ENCODE results near the gene WDPCP. TPM values are rescaled to one million over a fixed set of nuclear protein-coding genes. Genes with fewer than 3 reads are reported as not detected.
"Not testable (repeated sequence)": the region's sequence is repeated elsewhere in the genome, so short reads cannot be mapped to it uniquely, and the experiment has no call there.

Gene WDPCP
- total RNA-seq, 1 donor from 2014 or later = 14.1 TPM

DNA sequence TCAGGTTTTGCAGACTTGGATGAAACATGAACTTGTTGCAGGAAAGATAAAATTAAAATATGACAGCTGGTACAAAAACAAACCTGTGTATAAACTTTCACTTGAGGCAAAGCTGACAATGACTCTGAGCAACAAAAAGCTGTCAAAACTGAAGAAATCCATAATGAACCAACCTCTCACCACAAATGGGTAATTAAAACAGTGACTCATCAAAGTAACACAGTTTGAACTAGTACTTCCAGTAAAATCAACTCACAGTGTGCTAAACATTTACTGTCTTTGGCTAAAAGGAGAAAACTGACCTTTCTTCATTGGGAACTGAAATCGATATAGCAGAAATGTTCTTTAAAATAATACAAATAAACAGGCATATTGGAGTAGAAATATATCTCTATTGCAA lies 209.7 kb downstream of the WDPCP start:
- Mint-ChIP-seq H3K27ac (no peak overlapping the region), H3K9me3 (ENCODE audit: low read depth) (no peaks in the 10 kb centered on the region), H3K4me3 (ENCODE audit: low read depth) (no peak overlapping the region), H3K27me3 (no peaks in the 10 kb centered on the region), H3K4me1 (ENCODE audit: low read depth) (peaks cover 4% of the 10 kb centered on the region), H3K36me3 (ENCODE audit: insufficient read depth) (peaks cover 4% of the 10 kb centered on the region)
- DNase-seq (ENCODE audit: low spot score, unreplicated experiment) = no peak
- no peak for TF ChIP-seq CTCF (IDR thresholded peaks at IDR 0.05; ENCODE audit: unreplicated experiment)

DNA sequence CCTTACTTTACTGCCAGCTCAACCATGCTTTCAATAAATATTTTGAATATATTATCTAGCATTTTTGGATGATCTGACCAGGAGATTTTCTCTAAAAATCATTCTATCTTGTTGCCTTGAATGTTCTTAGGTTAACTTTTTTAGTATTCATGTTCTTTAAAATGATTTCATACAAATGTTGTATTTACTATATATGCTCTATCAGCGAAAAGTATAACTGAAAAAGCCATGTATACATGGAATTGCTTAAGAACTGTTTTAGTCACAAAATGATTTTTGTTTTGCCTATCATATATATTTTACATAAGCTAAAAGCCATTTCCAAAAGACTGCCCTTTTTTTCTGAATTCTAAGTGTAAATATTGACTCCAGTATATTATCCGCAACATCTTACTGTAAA lies 213.9 kb downstream of the WDPCP start:
- Mint-ChIP-seq H3K27me3 (no peaks in the 10 kb centered on the region), H3K27ac (no peak overlapping the region), H3K36me3 (ENCODE audit: insufficient read depth) (peaks cover 10% of the 10 kb centered on the region), H3K9me3 (ENCODE audit: low read depth) (peaks cover 12% of the 10 kb centered on the region), H3K4me1 (ENCODE audit: low read depth) (peaks cover 4% of the 10 kb centered on the region), H3K4me3 (ENCODE audit: low read depth) (no peak overlapping the region)
- no peak for DNase-seq (ENCODE audit: low spot score, unreplicated experiment)
- TF ChIP-seq CTCF (IDR thresholded peaks at IDR 0.05; ENCODE audit: unreplicated experiment) = no peak

- peaks cover 10% of the 10 kb centered on the region for H3K36me3 Mint-ChIP-seq (ENCODE audit: insufficient read depth)
- peaks cover 12% of the 10 kb centered on the region for H3K9me3 Mint-ChIP-seq (ENCODE audit: low read depth)
- H3K27me3 Mint-ChIP-seq = no peaks in the 10 kb centered on the region
- H3K4me3 Mint-ChIP-seq (ENCODE audit: low read depth) = no peak overlapping the region
- H3K4me1 Mint-ChIP-seq (ENCODE audit: low read depth) = no peaks in the 10 kb centered on the region
- no peak for DNase-seq (ENCODE audit: low spot score, unreplicated experiment)
- H3K27ac Mint-ChIP-seq = no peak overlapping the region
- TF ChIP-seq CTCF (IDR thresholded peaks at IDR 0.05; ENCODE audit: unreplicated experiment) = no peak
These were observed 215.7 kb downstream of the WDPCP start for GRCh38 chr2:63372549-63372948.

DNA sequence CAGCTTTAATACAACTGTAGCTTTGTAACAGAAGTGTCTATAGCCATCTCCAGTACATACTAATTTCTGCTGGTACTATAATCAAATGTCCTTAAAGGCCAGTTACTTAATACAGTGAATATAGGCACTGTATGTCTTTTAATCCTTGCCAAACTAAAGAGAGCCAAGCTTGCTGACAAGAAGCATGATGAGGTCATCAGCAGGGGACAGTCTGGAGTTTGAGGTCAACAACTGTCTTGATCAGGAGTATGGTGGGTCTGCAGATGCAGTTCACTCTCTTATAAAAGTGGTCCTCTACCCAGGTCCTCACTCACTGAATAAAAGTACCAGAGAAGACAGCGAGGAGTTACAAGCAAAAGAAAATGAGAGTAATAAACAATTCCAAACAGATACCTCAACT lies 219.1 kb downstream of the WDPCP start:
- no peak for TF ChIP-seq CTCF (IDR thresholded peaks at IDR 0.05; ENCODE audit: unreplicated experiment)
- Mint-ChIP-seq H3K36me3 (ENCODE audit: insufficient read depth) (peaks cover 10% of the 10 kb centered on the region), H3K4me1 (ENCODE audit: low read depth) (no peaks in the 10 kb centered on the region), H3K27me3 (no peaks in the 10 kb centered on the region), H3K4me3 (ENCODE audit: low read depth) (no peak overlapping the region), H3K27ac (no peak overlapping the region), H3K9me3 (ENCODE audit: low read depth) (peaks cover 12% of the 10 kb centered on the region)
- no peak for DNase-seq (ENCODE audit: low spot score, unreplicated experiment)

DNA sequence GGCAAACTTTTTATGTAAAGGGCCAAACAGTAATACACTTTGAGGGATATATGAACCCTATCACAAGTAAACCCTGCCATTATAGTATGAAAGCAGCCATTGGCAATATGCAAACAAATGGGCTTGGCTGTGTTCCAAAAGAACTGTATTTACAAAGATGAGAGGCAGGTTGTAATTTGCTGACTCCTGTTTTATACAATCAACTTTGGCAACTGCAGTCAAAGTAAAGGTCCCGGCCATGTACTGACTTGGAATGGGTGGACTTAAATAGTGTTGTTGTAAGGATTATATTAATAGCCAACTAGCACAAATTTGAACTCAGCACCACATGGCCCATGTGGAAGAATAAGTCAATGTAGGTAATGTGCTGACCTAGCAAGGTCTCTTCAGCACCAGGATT lies 223.4 kb downstream of the WDPCP start:
- DNase-seq (ENCODE audit: low spot score, unreplicated experiment) = no peak
- Mint-ChIP-seq H3K9me3 (ENCODE audit: low read depth) (no peaks in the 10 kb centered on the region), H3K4me3 (ENCODE audit: low read depth) (no peak overlapping the region), H3K27me3 (no peaks in the 10 kb centered on the region), H3K36me3 (ENCODE audit: insufficient read depth) (no peaks in the 10 kb centered on the region), H3K27ac (no peak overlapping the region), H3K4me1 (ENCODE audit: low read depth) (no peaks in the 10 kb centered on the region)
- no peak for TF ChIP-seq CTCF (IDR thresholded peaks at IDR 0.05; ENCODE audit: unreplicated experiment)

GRCh38 chr2:63357722-63358121 lies 230.6 kb downstream of the WDPCP start:
- H3K36me3 Mint-ChIP-seq (ENCODE audit: insufficient read depth); H3K4me3 Mint-ChIP-seq (ENCODE audit: low read depth); DNase-seq (ENCODE audit: low spot score, unreplicated experiment); H3K4me1 Mint-ChIP-seq (ENCODE audit: low read depth); H3K27me3 Mint-ChIP-seq; H3K27ac Mint-ChIP-seq: not testable (repeated sequence)
- peaks cover 20% of the 10 kb centered on the region for H3K9me3 Mint-ChIP-seq (ENCODE audit: low read depth)
